Stimulated activated CD4-positive, alpha-beta T cell treated with anti-CD3 and anti-CD28 coated beads, Interleukin-12 subunit alpha, Interleukin-12 subunit beta, amount 100 ng/mL, for 48 hours (primary cell): ENCODE results near the gene BNIPL.

ENCODE experiments used
- DNase-seq, 3 donors: peaks; one replicate each; pipeline ENCODE4 v3.0.0-alpha.2; 2020; ENCODE audit warnings: low read depth in 2 of 3, low spot score in 1 of 3

BNIPL gene, protein sequence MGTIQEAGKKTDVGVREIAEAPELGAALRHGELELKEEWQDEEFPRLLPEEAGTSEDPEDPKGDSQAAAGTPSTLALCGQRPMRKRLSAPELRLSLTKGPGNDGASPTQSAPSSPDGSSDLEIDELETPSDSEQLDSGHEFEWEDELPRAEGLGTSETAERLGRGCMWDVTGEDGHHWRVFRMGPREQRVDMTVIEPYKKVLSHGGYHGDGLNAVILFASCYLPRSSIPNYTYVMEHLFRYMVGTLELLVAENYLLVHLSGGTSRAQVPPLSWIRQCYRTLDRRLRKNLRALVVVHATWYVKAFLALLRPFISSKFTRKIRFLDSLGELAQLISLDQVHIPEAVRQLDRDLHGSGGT

DNA sequence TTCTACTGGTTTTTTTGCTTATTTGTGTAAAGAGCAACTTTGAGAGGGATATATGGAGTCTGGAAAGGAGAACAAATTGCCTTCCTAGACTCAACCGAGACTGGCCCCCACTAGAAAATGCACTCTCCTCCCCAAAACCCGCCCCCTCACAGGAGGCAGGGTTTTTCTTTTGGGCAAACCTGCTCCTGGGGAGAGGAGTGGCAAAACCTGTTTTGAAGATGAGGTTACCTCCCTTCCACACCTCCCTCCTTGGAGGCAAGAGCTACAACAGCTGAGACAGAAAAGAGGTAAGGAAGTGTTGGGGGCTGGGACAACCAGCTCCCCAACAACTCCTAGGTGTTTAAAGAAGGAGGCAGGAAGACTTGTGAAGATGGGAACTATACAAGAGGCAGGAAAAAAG, at the start of gene BNIPL:
BNIPL (plus strand) TSS at position 231 of the 400 bp plus-strand sequence; CDS start at position 371, 140 bp downstream.
- no peak for DNase-seq

DNA sequence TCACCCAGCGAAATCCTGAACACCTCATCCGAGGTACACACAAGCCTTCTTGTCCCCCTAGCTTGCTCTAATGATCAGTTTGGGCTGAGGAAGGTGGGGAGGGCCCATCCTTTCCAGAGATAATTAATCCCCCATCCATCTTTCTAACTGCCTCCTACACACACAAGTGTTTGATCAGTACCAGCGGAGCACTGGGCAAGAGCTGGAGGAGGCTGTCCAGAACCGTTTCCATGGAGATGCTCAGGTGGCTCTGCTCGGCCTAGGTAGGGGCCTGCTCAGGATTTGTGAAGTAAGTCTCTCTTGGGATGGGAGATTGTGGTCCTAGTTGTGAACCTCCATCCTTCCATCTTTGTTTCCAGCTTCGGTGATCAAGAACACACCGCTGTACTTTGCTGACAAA, 48.5 kb upstream of the BNIPL start:
- DNase-seq = no peak

DNA sequence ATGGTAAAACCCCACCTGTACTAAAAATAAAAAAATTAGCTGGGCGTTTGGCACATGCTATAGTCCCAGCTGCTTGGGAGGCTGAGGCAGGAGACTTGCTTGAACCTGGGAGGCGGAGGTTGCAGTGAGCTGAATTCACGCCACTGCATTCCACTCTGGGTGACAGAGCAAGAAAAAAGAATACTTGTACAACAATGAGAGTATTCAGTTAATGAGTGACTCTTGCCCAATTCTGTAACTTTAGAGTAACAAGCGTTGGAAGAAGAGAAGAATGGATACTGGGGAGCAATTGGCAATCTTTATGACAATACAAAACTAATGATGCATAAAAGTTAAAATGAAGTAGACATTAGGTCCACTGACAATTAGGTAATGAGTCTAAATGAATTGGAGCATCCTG, 43.8 kb upstream of the BNIPL start:
- DNase-seq = no peak

DNA sequence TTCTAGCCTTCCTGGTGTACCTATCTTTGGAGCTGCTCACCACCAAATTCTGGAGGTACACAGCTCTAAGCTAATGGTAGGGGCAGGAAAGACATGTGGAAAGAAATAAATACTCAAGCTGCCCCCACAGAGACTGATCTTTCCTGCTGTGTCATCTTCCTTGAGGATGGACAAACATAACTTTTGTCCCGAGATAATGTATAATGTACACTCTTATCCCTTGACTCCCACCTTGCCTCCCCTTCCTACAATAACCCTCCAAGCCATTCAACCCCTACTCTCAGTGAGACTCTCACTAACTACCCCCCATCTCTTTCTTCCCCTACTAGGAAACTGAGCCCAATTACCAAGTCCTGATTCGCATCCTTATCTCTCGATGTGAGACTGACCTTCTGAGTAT, 42.1 kb upstream of the BNIPL start:
- no peak for DNase-seq

DNA sequence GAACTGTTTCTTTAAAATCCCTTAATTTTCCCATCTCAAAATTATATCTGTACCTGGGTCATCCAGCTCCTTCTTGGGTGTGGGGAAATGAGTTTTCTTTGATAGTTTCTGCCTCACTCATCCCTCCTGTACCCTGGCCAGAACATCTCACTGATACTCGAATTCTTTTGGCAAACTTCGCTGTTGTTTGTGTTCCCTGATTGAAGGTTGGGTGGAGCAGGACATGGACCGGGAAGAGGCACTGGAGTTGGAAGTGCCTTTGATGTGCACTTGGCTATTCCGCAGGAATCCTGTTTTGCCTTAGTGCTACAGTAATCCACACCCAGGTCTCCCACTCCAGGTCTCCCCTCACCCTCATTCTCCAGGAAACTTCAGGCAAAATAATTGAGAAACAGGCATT, 40.9 kb upstream of the BNIPL start:
- no peak for DNase-seq

DNA sequence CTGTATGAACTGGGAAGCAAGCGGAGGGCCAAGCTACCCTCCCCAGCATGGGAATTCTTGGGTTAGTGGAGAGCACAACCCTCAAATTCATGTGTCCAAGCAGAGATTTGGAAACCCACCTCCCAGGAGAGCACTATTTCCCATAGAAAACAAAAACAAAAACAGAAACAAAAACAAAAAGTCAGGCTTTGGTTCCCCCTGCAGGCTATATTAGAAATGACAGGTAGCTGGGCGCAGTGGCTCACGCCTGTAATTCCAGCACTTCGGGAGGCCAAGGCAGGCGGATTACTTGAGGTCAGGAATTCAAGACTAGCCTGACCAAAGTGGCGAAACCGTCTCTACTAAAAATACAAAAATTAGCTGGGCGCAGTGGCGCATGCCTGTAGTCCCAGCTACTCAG, 40.5 kb upstream of the BNIPL start:
- DNase-seq = no peak

DNA sequence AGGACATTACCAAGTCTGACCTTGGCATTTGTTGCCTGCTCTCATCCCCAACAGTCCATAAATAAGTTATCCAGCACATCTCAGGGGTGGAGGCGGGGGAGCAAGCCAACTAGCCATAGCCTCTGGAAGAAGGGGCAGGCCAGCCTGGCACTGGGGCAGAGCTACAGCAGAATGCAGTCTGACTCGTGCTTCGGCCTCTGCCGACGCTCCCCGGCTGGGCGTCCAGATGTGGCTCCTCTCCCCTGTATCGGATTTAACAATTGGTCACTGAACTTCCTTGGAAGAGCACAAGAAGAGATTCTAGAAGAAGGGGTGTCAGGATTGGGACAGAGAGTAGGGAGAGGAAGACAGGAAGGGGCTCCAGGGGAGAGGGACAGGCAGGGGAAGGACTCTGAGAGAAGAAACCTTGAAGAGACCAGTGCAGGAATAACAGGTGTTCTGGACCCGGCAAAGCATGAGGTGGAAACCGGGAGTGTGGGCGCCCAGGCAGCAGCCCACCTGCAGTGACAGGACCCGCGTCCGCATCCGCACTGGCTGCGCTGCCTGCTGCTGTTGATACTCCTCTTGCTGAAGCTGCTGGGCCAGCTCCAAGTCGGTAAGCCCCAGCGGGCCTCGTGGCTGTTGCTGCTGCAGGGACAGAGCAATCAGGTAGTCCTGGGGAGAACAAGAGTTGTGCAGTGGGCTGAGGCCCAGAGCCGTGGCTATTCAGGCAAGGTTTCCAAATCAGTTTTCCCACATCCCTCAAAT, 39.1 kb upstream of the BNIPL start:
- DNase-seq = no peak

DNA sequence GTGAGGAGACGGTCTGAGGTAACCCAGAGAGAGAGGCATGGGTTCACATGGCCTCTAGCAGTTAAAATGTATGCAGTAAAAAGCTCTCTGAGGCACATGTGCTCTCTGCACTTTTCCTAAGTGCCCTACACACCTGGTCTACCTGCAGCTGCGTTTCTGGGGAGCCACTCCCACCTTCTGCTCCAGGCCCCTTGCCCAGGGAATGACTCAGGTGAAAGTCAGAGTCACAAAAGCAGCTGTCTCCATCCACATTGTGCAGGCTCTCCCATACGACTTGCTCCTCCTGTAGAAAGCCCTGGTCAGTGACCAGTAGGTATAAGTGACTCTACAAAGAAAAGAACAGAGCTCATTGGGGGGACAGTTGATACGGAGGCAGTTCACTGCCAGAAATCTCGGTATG, 38.4 kb upstream of the BNIPL start:
- DNase-seq = no peak

DNA sequence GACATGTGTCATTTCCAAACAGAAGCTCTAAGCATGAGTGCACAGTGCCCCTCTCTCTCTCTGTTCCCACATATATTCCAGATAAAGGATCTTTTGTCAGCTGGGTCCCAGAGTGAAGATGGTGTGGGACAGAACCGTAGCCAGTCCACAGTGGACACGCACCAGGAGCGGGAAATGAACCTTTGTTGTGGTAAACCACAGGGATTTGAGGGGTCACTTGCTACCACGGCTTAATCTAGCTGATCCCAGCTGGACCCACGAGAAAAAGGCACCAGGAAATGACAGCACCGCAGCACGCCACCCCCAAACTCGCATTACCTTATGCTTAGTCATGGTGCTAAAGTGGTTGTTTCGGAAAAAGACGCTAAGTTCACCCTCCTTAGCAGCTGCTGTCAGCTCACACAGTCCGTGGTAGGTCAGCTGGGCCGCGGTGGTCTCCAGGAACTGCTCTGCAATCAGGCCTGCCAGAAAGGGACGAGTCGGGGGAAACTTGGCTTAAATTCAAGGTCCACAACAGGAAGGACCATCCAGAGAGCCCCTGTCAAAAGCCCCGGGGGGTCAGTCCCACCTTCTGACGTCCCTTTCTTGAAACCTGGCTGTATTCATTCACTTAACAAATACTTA, 37.2 kb upstream of the BNIPL start:
- no peak for DNase-seq

DNA sequence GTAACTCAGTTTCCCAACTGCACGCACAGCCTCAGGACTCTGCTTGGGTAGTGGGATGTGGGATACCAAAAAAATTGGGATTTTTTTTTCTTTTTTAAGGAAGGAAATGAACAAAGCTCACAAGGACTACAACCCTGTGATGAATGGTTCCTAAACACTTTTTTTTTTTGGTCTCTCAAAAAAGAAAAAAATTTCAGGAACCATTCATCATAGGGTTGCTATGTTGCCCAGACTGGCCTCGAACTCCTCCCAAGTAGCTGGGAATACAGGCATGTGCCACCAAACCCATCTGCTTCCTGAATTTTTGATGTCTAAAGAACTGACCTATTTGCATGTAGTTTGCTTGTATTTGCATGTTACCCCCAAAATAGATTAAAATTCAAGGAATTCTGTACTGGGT, 36.5 kb upstream of the BNIPL start:
- no peak for DNase-seq

DNA sequence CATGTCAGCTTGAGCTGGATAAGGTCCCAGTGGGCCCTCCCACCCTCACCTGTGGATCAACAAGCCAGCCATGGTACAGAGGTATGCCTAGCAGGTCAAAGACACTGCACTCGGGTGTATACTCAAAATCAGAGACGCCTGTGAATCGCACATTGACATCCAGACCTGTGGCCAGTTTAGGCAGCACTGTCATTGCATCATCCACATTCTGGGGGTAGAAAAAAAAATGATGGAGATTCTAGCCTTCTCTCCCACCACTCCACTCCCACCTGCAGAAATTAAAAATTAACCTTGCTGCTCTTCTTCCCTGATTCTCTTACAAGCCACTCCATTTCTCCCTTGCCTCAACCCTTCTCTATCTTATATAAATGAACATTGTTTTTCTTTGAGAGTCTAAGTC, 36.0 kb upstream of the BNIPL start:
- DNase-seq = no peak

DNA sequence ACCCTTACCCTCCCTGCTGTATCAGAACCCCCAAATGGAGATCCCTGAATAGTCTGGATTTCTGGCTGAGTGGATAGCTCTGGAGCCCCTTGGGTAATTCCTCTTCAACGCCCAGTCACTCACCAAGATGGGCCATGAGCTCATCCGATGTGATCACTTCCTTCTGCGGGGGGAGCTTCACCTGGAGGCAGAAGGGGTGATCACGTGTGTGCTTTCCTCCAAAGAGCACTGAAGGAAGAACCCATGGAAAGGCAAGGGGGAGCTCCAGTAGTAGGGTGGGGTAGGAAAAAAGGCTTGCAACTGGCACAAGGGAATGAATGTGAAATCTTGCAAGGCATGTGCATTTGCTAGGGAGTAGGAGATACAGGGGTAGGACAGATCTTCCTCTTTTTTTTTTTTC, 34.8 kb upstream of the BNIPL start:
- no peak for DNase-seq

DNA sequence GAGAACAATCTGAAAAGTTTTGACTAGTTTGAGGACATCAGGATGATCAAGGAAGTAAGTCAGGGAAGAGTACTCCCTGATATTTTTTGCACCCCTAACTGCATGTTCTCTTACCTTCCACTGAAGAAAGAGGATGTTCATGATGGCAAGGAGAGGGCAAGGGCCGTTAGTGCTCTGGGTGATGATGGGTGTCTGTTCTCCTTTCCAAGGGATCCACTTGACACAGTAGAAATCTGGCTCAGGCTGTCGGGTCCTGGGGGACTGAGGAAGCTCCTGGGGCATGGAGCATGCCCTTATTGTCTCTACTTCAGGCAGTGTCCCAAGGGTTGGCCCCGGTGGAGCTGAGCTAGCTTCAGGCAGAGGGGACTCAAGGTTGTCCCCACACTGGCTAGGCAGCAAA, 34.3 kb upstream of the BNIPL start:
- DNase-seq = no peak

DNA sequence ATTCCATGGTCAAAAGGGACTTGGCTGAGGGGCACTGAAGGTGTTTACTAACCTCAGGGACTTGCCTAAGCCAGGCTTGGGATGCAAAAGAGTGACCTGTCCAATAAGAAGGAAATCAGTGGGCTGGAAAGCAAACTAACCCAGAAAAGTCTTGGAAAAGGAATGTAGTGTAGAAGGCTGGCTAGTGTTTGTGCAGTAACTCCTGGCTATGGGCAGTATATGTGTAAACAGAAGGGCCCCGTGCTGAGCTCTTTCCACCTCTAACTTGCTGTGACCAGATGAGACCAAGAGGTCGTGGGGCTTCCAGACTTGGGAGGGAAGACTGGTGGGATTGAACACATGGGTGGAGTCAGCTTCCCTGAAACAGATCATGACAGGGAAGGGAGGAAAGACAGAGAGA, 33.8 kb upstream of the BNIPL start:
- no peak for DNase-seq

DNA sequence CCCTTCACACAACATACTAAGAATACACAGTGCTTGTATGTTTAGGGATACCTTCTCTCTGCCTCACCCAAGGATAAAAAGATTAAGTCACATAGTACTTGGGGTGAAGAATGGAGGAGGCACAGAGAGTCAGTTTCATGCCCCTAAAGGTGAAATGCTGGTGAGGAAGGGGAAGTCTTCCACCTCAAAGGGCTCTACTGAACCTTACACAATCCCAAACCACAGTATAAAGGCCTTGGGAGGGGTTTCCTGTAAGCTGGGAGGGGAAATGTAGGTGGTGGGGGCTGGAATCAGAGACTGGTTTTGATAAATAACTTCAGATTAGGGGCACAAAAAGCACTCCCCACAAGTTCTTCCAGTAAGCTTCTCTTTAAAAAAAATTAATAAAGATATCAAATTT, 33.2 kb upstream of the BNIPL start:
- DNase-seq = no peak

DNA sequence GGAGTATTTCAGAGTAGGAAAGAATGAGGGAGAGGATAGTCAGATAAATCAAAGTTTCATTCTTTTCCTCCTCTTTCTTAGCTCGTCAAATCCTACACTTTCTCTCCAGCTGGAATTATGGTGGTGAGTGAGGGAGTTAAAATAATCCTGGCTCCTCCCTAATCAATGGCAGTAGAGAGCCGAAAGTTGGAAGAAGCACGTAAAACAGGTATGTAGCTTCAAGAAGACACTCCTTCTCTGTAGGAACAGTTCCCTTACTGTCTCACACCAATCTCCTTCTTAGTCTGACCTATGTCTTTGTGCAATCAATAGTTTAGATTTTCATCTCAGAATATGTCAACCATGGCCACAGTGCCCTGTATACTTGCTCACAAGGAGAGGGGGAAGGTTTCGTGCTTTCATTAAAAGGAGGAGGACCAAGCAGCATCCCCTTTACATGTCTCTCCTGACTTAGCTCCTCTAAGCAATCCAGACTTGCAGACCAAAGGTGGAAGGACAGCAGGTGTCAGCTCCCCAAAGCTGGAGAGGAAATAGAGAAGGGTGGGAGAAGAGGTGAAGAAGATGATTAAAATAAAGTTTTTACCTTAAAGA, 30.6 kb upstream of the BNIPL start:
- DNase-seq = no peak

DNA sequence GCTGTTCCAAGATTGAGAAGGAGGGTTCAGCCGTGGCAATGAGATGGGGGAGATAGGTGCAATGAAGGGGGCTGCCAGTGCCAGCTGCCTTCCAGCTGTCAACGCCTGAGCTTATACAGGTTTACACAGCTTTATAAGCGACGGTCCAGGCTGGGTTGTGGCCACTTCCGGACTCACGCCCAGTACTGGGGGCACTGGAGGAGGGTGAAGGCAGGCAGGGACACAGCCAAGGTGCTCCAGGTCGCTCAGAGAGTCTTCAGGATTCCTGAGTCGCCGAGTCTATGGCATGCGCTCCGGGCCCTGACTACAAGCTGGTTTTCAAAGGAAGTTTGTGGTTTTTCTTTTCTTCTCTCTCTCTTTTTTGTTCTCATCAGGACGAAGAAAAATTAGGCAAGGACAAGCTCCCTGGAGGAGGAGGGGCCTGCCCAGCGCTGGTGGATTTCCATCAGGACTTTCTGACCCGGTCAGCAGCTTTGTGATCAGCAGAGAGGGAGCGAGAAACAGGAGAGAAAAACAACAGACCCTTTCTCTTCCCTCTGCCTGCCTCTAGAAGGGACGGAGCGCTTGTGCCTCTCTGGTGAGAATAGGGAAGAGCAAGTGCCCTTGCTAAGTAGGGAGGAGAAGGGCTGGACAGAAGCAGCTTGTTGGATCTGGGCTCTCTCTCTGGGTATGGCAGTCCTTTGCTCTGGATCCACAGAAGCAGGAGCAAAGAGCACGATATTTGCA, 29.9 kb upstream of the BNIPL start, which contains the start of gene MINDY1:
MINDY1 (minus strand) TSS at position 576 of the 726 bp plus-strand sequence. CDS start 4,285 bp downstream, outside the sequence.
- peak in 2 of 3 donors; percentile 30 to 36 for DNase-seq

DNA sequence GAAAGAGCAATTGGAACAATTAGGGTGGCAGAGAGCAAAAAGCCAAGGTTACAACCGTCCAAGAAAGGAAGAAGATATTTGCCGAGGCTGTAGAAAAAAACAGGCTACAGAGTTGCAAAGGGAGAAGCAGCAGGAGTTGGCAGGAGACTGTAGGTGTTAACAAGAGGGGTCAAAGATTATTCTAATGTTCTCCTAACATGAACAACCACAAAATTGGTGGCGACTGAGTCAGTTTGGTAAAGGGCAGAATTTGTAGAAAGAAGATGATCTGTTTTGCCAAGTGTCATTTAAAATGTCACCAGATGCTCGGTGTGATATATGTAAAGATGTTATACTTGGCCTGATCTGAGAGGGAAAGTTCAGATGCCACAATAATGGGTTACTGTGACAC, 28.5 kb upstream of the BNIPL start:
- no peak for DNase-seq

DNA sequence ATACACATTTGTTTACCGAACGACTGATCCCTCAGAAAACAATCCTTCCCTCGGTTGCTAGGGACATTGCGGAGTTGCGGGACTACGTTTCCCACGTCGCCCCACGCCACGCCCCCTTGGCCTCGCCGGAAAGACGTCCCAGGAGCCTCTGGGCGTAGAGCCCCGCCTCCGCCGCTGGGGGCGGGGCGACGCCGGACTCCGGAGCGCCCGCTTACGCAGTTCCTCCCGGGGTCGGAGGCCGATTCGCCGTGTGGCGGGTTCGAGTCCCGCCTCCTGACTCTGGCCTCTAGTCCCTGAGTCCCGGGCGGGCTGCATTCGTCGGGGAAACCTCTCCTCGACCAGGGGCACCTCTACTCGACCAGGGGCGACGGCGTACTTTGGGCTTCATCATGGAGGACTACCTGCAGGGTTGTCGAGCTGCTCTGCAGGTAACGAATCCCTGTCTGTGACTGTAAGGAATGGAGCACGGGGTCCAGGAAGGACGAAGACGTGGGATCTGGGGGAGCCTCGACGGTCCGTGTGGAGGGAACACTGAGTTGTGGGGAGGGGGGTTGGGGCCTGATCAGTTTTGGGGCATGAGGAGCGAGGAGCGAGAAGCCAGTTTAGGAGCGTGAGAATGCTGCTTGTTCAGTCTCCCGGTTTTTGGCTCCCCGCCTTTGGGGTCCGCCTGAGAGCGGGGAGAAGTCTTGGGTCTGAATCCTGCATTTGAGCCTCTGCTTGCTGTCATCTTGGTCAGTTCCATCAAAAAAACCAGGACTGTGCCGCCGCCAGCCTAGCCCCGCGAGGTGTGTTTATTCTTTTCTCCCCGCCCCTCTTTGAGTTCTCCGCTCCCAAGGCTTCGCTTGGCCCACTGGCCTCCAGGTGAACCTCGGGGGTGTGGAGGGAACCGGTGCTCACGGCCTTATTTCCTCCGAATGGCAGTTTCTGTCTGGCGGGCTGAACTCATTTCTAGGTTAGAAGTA, 27.9 kb upstream of the BNIPL start, which contains the start of gene PRUNE1:
PRUNE1 (plus strand) TSS at position 206 of the 962 bp plus-strand sequence; CDS start at position 390, 184 bp downstream.
- DNase-seq = peak; percentile 93 to 97 (median 94)

DNA sequence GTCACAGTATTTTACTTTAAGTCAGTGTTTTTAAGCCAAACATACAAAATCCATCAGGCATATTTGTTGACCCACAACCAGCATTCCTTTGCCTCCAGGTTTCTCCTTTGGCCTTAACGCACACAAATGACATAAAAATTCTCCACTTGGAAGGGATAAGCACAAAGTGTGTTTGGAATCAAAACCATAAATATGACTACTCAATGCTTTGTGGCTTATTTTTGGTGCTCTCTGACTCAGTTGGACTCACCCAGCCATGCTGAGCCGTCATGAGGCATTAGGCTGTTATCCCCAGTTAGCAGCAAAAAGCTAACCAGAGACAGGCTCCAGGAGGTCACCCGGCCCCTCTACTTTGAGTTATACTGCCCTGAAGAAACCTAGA, 27.2 kb upstream of the BNIPL start:
- no peak for DNase-seq
